Measurements from ENCODE around the gene MAP4K5. TPM values are rescaled to one million over a fixed set of nuclear protein-coding genes. Genes with fewer than 3 reads are reported as not detected.
A peak's percentile ranks its signal among the peaks of the same experiment; 100 is the strongest.

MAP4K5 gene
- total and polyA plus RNA-seq, 2 of the 13 experiments (the other 11 are each of a cell fraction or from before 2014, with no cell fraction given) = 12.7 to 23.9 TPM

- TF ChIP-seq SOX13 (IDR thresholded peaks at IDR 0.05) (no peak), SOX13 (CRISPR knock-in tag; conservative IDR thresholded peaks at IDR 0.05 in 1 of 2, IDR thresholded peaks at IDR 0.05 in 1 of 2) (peak in 1 of 2 experiments; percentile 57; a peak in 1 of 4 replicates), ZNF589 (CRISPR knock-in tag; conservative IDR thresholded peaks at IDR 0.05) (no peak), ZNF543 (CRISPR knock-in tag; IDR thresholded peaks at IDR 0.05) (no peak), HNRNPH1 (optimal IDR thresholded peaks at IDR 0.05; ENCODE audit: low read depth, low read length) (no peak), HIVEP1 (CRISPR knock-in tag; IDR thresholded peaks at IDR 0.05) (no peak), DBP (CRISPR knock-in tag; IDR thresholded peaks at IDR 0.05; ENCODE audit: not compliant biosample characterization) (no peak), ZNF607 (CRISPR knock-in tag; IDR thresholded peaks at IDR 0.05; ENCODE audit: borderline replicate concordance) (no peak), DNMT1 (CRISPR knock-in tag; IDR thresholded peaks at IDR 0.05) (no peak), TBL1XR1 (IDR thresholded peaks at IDR 0.05; ENCODE audit: borderline replicate concordance, low read length, partially characterized antibody) (no peak), ZNF513 (CRISPR knock-in tag; conservative IDR thresholded peaks at IDR 0.05) (no peak), ZNF879 (CRISPR knock-in tag; IDR thresholded peaks at IDR 0.05) (no peak), ZBTB40 (IDR thresholded peaks at IDR 0.05) (no peak), ZBTB40 (CRISPR knock-in tag; IDR thresholded peaks at IDR 0.05) (no peak), ZNF768 (CRISPR knock-in tag; IDR thresholded peaks at IDR 0.05) (no peak), NR0B2 (CRISPR knock-in tag; IDR thresholded peaks at IDR 0.05) (no peak), TGIF2 (CRISPR knock-in tag; IDR thresholded peaks at IDR 0.05) (no peak), CERS6 (CRISPR knock-in tag; IDR thresholded peaks at IDR 0.05) (no peak)
Measured at GRCh38 chr14:50381823-50382287, 150.5 kb downstream of the MAP4K5 start (continued).
